Measurements from ENCODE around the gene UBL3.

UBL3 gene, protein sequence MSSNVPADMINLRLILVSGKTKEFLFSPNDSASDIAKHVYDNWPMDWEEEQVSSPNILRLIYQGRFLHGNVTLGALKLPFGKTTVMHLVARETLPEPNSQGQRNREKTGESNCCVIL

DNA sequence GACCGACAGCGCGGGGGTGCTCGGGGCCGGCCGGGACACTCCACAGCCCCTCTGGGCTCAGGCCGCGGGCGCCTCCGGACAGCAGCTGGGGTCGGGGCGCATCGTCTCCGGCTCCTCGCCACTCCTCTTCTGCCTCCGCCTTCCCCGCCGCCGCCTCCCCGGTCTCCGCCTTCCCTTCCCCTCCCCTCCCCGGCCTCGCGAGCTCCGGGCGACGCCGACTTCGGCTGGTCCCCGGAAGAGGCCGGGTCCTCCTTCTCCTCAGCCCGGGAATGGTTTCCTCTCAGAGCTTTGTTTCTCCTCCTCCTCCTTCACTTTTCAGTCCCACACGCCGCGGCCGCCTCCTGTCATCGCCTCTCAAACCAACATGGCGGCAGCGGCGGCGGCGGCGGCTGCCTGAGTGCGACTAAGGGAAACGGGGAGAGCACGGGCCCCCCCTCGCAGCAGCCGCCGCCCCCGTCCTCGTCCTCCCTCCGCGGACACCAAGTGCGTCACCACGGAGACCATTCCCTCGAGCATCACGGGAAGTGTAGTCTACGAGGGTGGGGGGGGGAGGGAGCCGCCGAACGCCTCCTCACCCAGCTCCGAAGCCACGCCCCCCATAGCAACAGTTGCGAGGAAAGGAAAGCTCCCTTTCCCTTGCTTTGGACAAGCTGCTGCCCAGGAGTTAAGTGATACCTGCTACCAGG, at the start of gene UBL3:
Gene UBL3, minus strand, starts transcription at position 405 of the 686 bp plus-strand sequence. CDS start 1,079 bp downstream, outside the sequence.
- peak; percentile 94 to 96 for DNase-seq (ENCODE audit: low read depth in 2 of 2)

DNA sequence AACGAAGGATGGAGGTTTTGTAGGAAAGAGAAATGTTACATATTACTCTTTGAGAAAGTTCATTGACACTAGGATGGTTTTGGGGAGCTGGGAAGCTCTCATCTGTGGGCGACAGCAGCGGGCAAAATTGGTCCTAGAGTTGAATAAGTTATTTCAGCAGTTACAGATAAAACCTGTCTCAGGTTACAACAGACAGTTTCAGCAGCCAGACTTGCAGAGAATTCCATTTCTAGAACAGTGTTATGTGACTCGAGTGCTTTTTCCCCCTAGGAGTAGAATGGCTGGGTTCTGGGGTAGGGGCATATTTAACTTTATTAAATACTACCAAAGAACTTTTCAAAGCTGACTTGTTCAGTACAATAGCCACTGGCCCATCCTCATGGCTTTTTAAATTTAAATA, 46.7 kb upstream of the UBL3 start:
- DNase-seq (ENCODE audit: low read depth in 2 of 2): no peak

DNA sequence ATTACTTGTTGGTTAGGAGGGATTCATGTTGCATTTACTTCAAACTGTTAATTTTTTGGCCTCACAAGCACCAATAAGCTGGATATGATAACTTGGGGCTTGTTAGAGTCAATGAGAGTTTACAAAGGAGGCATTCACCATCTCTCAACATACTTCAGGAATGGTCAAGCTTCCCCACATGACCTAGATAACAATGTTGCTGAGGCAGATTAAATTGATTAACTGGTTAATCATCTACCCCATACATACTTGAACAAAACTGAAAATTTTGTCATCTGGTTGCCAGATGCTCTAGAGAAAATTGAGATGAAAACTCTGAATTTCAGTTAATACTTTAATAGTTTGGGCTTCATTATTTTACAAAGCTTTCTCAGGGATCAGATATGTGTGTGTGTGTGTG, 43.0 kb upstream of the UBL3 start:
- peak; percentile 70 to 72 for DNase-seq (ENCODE audit: low read depth in 2 of 2)

DNA sequence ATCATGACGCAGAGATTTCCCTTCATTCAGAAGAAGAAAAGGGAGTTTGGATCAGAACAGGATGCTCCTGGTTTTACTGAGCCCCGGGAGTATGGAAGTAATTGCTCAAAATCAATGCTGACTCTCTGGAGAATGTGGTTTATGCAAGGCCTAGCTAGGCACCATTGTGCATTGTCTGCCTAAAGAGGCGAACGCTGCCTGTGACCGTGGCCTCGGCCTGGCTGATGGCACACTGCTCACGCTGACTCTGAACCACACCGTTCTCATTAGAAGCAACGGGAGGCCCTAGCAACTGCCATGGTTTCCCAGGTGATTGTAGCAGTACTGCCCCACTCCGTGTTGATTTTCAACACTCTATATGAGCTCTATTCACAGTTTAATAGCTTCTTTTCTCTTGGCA, 41.7 kb upstream of the UBL3 start:
- no peak for DNase-seq (ENCODE audit: low read depth in 2 of 2)

DNA sequence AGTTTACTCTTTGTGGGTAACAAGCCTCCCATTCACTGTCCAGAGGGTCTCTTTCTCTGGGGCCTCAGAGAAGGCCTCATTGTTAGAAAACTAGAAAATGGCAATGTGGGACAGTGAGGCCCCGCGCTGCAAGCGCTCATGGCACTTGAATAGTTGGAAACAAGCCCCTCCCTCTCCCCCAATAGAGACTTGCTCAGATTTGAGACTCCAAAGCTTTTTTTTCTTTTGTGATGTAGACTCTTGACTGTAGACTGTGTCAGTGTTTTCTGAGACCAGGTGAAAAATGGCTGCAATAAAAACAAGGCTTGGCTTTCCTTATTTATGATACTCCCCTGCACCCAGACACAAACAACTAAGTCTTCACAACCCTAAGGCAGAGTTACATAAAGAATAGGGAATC, 38.7 kb upstream of the UBL3 start:
- DNase-seq (ENCODE audit: low read depth in 2 of 2): no peak

DNA sequence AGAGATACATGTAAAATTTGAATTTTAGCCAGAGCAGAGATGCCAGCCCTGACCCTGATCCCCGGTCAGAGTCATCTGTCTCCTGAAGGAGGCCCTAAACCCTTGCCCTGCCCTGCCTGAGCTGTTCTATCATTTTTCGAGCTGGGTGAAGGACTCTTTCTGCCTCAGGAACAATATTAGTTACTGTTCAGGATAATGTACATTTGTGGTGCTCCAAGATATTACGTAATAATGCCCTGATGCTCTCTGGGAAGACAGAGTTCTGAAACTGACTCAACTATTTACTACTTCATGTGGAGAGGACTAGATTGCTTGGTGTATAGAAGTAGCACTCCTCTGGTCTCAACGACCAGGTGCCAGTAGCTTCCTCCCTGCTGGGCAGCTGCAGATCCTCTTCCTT, 37.9 kb upstream of the UBL3 start:
- DNase-seq (ENCODE audit: low read depth in 2 of 2): no peak

DNA sequence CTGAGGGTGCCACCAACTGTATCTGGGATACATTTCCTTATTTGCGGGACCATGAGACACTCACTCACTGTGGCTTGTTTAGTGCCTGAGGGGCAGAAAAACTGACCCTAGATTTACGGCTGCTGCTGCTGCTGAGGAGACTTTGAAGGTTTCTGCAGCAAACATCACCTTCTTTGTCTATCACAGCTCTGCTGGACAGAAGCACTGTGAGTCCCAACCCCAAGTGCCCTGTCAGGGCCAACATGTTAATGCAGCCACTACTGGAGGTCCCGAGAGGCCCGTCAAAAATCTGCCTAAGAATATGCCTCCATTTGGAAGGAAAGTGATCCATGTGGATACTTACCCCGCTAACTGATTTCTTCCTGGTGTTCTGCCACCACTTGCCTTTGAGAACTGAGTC, 37.3 kb upstream of the UBL3 start:
- DNase-seq (ENCODE audit: low read depth in 2 of 2): no peak

DNA sequence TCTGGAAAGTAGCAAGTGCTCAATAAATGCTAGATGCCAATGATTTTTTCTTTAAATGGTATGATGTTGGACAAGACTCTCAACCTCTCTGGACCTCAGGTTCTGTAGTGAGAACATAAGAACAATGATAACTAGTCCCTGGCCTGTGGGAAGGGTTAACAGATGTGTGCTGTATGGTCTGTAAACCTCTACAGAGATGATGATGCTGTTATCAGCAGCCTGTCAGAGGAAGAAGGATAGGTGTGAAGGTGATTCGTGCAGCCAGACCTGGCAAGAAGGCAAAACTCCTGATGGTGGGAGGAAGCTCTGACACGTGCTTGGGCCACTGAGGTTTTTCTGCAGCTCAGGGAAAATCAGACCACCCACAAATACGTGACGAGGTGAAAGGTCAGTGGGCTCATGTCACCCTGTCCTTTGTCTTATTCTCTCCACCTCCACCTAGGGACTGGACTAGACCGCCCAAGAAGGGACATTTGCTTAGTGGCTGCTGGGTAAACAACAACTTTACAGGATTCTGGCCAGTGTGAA, 36.7 kb upstream of the UBL3 start:
- DNase-seq (ENCODE audit: low read depth in 2 of 2): no peak

DNA sequence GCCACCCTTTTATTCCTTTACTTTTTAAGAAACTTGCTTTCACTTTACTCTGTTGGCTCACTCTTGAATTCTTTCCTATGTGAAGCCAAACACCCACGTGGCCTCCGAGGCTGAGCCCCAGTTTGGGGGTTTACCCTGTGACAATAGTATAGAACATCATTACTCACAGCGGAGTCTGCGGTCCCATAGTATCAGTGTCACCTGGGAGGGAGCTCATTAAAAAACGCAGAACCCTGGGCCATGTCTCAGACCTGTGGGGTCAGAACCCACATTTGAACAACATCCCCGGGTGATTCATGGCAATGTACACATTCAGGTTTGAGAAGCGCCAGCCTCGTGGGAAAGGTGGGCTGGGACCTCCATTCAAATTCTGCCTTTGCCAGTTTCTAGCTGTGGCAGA, 36.0 kb upstream of the UBL3 start:
- no peak for DNase-seq (ENCODE audit: low read depth in 2 of 2)

DNA sequence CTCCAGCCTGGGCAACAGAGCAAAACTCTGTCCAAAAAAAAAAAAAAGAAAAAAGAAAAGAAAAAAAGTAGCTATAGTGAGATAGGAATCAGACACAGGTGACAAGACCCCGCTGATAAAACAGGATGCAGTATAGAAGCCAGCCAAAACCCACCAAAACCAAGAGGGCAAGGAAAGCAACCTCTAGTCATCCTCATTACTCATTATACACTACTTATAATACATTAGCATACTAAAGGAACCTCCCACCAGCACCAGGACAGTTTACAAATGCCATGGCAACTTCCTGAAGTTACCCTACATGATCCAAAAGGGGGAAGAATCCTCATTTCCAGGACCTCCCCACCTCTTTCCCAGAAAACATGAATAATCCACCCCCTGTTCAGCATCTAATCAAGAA, 35.6 kb upstream of the UBL3 start:
- DNase-seq (ENCODE audit: low read depth in 2 of 2): no peak

DNA sequence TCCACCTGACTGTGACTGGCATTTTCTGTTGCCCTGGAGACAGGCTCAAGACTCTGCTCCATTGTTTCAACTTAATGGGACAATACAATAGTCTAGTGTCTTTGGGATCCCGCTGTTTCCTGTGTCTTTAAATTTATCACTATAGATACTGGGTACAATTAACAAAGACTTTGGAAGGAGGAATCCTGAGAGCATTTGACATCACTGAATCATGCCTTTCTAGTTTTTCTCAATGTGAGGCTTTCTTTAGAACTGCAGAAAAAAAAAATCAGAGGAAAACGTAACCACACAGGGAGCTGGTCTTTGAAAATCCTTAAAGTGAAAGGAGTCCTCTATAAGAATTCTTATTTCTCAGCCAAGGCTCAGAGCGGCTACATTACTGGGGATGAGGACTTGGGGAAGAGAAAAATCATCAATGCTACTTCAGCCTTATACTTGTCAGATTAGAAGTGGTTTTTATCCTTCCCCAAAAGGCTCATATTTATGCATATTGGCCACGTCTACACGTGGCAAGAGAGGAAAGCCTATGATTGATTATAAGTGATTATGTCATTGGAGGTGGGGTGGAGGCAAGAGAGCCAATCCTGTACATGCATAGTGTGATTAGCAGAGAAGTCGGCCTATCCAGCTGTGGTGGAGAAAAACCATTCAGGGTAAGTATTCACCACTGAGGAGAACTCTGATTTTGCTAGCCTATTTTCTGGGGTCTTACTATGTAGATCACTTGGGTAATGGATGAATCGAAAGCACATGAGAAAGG, 34.4 kb upstream of the UBL3 start:
- DNase-seq (ENCODE audit: low read depth in 2 of 2): no peak

DNA sequence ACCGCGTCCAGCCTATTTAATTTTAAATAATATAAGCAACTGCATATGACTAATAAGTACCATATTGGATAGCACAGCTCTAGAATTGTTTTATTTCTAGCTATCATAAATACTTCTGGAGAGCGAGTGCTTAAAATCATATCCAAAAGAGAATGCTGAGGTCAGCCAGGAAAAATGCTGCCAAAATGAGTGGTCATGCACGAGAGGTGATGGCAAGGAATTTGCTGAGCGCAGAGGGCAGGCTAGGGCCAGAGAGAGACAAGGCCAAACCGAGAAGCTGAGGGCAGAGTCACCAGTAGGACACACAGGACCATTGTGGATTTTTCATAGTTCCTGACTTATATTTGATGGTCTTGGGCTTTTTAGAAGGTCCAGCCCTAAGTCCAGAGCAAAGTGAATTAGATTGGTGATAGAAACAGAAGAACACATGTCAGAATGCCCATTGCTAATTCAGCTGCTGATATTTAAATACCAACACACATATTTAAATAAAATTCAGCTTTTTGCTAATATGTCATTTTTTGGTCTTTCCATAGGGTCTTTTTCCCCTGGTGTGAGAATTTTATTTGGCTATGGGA, 33.6 kb upstream of the UBL3 start:
- no peak for DNase-seq (ENCODE audit: low read depth in 2 of 2)

DNA sequence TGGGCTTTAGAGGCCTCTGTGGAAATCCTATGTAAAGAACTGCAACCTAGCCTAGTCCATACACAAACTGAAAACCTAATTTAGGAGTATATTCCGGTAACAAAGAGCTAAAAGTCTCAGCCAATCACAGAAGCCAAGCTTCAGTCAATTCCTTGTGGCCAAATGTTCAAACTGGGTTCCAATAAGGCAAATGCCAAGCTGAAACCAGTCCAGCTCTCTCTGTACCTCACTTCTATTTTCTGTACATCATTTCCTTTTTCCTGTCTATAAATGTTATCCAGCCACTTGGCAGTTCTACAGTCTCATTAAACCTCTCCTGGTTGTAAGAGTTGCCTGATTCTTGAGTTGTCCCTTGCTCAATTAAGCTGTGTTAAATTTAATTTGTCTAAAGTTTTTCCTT, 31.7 kb upstream of the UBL3 start:
- DNase-seq (ENCODE audit: low read depth in 2 of 2): no peak

DNA sequence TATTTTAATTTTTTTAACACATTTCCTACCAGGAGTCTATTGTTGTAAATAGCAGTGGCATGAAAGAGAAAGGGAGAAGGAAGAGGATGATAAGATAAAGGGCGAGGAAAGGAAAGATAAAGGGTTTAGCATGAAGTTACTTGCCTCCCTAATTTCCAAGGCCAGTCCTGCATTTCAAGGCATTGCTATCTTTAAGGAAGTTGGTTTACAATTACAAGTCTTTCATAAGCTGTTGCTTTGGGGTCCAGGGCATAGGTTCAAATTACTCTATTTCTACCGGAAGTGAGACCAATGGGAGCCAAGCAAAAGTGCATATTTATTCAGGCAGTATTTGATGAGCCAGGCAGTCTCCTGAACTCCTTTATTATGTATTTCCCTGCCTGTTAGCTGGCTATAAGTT, 27.7 kb upstream of the UBL3 start:
- DNase-seq (ENCODE audit: low read depth in 2 of 2): no peak

DNA sequence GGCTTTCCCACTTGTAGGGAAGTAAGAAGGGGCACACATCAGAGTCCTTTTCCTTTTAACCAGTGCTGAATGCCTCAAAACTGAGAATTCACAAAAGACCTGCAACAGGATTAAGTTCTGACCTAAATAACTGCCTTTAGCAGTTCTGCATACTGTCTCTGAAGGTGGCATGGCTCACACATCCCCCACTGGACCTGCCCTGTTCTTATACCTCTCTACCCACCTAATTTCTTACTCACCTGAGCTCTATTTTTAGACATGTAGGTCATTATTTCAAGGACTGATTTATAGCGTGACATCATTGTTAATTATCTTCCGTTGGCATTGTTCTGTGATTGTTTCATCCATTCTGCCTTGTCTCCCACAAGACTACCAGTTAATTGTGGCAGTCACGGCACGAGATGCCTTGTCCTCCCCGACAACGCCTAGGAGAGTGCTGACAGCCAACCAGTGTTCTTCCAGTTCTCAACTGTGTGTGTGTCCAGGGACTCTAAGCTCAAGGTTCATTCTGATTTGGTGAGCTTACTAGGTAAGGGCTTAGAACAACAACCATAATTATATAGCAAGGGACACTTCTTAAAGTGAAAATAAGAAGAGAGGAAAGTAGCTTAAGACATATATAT, 27.1 kb upstream of the UBL3 start:
- no peak for DNase-seq (ENCODE audit: low read depth in 2 of 2)

DNA sequence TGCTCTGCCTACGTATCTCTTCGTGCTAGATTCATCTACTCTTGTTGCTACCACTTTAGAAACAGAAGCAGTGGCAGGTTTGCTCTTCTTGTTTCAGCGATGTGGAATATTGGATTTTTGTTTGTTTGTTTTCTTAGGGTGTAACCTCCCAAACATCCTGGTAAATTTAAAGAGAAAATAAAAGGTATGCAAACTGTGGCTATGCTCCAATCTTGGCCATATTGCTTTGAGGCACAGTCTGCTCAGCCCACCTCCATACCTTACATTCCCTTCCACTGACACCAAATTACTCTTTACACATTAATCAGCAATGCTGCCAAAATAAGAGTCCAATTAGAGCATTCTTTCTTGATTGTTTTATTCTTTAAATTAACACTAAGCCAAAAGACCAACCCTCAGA, 25.2 kb upstream of the UBL3 start:
- no peak for DNase-seq (ENCODE audit: low read depth in 2 of 2)

DNA sequence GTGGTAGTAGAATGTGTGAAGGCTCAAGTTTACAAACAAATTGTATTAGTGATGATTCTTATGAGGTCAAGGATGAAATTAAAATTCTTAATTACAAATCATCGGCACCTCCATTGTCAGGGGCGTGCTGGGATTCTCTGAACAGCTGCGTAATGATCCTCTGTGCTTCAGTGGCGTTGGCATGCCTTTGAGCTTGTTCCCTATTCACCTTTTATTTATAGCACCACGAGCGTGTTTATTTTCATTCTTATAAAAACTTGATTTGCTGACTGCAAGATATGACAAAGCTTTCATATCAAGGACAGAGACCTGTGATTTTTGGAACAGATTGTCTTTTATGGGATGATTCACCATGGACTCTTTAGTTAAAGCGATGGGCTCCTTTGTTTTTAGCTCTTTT, 18.2 kb upstream of the UBL3 start:
- DNase-seq (ENCODE audit: low read depth in 2 of 2): no peak

DNA sequence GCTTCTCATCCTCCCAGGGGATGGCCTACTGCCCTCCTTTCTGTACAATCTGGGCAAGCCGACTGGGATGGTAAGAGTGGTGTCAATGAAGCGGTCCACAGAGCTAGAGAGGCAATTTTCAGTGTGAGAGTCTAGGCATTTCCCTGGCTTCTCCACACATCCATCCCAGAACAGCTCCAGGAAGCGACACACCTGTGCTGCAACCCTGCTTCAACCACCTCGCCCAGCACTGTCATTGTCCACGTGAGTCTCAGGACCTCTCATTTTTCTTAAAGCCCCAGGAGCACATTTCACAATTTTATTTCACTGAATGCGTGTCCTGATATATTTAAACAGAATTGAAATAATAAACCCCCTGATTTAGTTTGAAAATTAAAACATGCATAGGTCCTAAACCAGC, 15.5 kb upstream of the UBL3 start:
- no peak for DNase-seq (ENCODE audit: low read depth in 2 of 2)

DNA sequence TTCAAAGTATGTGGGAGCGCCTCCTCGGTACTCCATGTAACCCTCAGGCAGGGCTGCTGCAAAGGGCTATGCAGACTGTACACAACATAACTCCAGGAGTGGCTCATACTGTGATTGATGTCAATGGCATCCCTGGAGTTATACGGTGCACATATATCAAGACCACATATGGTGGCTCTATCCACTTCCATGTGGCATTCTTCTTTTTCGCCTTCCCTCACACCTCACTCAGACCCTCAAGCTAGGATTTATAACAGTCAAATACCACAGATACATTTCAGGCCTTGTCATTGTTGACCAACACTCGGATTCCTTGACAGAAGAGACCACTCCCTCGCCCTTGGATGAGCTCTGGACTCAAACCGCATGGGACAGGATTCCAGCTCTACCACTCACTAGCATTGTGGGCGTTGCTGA, 11.3 kb upstream of the UBL3 start:
- DNase-seq (ENCODE audit: low read depth in 2 of 2): peak; percentile 99

DNA sequence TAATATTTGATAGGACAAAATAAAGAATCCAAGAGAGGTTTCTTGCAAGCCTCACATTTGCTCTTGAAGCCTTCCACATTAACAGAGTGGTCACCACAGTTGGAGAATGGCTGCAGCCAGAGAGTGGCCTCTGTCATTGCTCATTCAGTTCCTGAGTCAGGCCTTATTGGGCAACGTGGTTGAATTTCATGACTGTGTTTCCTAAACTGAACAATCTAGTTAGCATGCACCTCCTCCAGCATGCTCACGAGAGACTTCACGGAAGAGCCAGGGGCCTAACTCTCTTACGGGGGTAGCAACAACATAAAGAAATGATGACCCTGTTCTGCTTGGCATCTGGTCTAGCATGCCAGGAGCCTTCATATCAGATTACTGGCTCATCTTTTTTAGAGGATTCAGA, 9.6 kb upstream of the UBL3 start:
- DNase-seq (ENCODE audit: low read depth in 2 of 2): peak in 1 of 2 experiments; percentile 31

DNA sequence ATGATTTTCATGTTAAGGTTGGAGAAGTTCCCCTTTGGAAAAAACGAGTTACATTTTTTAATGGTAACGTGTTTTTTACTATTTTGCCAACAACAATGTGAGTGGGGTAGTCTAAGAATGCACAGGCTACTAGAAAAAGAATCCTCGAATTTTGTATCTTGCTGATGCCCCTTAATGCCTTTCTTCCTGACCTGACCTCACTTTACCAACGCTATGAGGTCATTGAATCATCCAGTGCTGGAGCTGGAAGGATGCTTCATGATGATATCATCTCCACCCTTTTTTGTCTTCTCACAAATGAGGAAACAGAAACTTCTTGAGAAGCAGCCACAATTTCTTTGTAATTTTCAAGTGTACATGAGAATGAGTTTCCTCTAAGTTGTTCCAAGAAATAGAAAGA, 8.2 kb upstream of the UBL3 start:
- DNase-seq (ENCODE audit: low read depth in 2 of 2): no peak

DNA sequence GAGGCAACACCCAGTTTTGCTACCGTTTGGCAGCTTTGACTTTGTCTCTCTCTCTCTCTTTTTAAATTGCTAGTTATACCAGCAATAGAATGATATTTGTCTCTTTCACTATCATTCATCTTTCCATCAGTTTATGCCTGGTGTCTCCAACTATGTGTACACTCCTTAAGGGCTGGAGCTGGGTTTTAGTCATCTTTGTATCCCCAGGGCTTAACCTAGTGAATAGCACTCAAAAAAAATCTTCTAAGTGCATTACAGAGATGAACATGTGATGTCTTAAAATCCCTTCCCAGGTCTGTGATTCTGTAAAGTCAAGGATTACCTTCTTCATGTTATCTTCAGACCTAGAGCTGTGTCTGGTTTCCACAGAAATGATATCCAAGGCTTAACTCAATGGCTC, 7.8 kb upstream of the UBL3 start:
- DNase-seq (ENCODE audit: low read depth in 2 of 2): no peak

Data from fibroblast of skin of left quadriceps (primary cell).